ELR (cell line): ENCODE measurements around the gene SSC4D.
"Not testable (repeated sequence)": the region's sequence is repeated elsewhere in the genome, so short reads cannot be mapped to it uniquely, and the experiment has no call there.

Source experiments
- DNase-seq: peaks from one replicate; pipeline ENCODE4 v3.0.0-alpha.2; 2015; ENCODE audit warnings: low read depth

Gene SSC4D

GRCh38 chr7:76383089-76383944 is 26.2 kb downstream of the SSC4D start:
- peak; percentile 17 for DNase-seq

- DNase-seq = no peak
Observed at GRCh38 chr7:76381814-76382213, 27.7 kb downstream of the SSC4D start.

GRCh38 chr7:76380623-76380966 is 28.9 kb downstream of the SSC4D start:
- DNase-seq = no peak

GRCh38 chr7:76377186-76377918 is 32.1 kb downstream of the SSC4D start:
- DNase-seq = peak; percentile 25

- DNase-seq = no peak
Observed at GRCh38 chr7:76375251-76375650, 34.2 kb downstream of the SSC4D start.

- DNase-seq = peak; percentile 70
Observed at GRCh38 chr7:76372984-76373833, 36.3 kb downstream of the SSC4D start.

GRCh38 chr7:76371396-76371795 is 38.1 kb downstream of the SSC4D start:
- DNase-seq = no peak

GRCh38 chr7:76369018-76369417 is 40.5 kb downstream of the SSC4D start:
- DNase-seq = no peak

GRCh38 chr7:76368190-76368589 is 41.3 kb downstream of the SSC4D start:
- DNase-seq = no peak

GRCh38 chr7:76364198-76364584 is 45.3 kb downstream of the SSC4D start:
- DNase-seq = peak; percentile 91

GRCh38 chr7:76363754-76364153 is 45.7 kb downstream of the SSC4D start:
- DNase-seq = not testable (repeated sequence)

- DNase-seq = no peak
Observed at GRCh38 chr7:76359978-76360638, 49.4 kb downstream of the SSC4D start.

- peak; percentile 98 for DNase-seq
Observed at GRCh38 chr7:76359111-76359977, 50.2 kb downstream of the SSC4D start.

- DNase-seq = peak; percentile 88
Observed at GRCh38 chr7:76358481-76359110, 50.9 kb downstream of the SSC4D start, which contains the start of gene YWHAG. YWHAG (minus strand) TSS chr7:76358991; CDS start chr7:76358808, 183 bp downstream.

GRCh38 chr7:76358011-76358480 is 51.5 kb downstream of the SSC4D start:
- DNase-seq = peak; percentile 58

- peak; percentile 25 for DNase-seq
Observed at GRCh38 chr7:76357475-76358010, 52.0 kb downstream of the SSC4D start.

GRCh38 chr7:76356823-76357222 is 52.7 kb downstream of the SSC4D start:
- peak; percentile 68 for DNase-seq

- no peak for DNase-seq
Observed at GRCh38 chr7:76356115-76356514, 53.4 kb downstream of the SSC4D start.

GRCh38 chr7:76354981-76355730 is 54.3 kb downstream of the SSC4D start:
- no peak for DNase-seq
